ENCODE measurements around the gene ZNF264.

The ZNF264 gene

GRCh38 chr19:57191141-57192076 lies at the start of gene ZNF264:
TSS of gene ZNF264 (plus strand) at chr19:57191500. CDS start at chr19:57191914, 414 bp downstream.
- TF ChIP-seq GATA2 (IDR thresholded peaks at IDR 0.05; ENCODE audit: low read depth, low read length) (no peak), GATA3 (IDR thresholded peaks at IDR 0.05; ENCODE audit: low read depth, low read length) (no peak)

- TF ChIP-seq GATA3 (IDR thresholded peaks at IDR 0.05; ENCODE audit: low read depth, low read length), result no peak
- TF ChIP-seq GATA2 (IDR thresholded peaks at IDR 0.05; ENCODE audit: low read depth, low read length), result no peak
These were observed 49.6 kb upstream of the ZNF264 start for GRCh38 chr19:57141699-57142098.

GRCh38 chr19:57152921-57153320 lies 38.4 kb upstream of the ZNF264 start:
- no peak for TF ChIP-seq GATA3 (IDR thresholded peaks at IDR 0.05; ENCODE audit: low read depth, low read length)
- TF ChIP-seq GATA2 (IDR thresholded peaks at IDR 0.05; ENCODE audit: low read depth, low read length), result no peak

GRCh38 chr19:57161985-57162539 lies 29.2 kb upstream of the ZNF264 start:
- TF ChIP-seq GATA3 (IDR thresholded peaks at IDR 0.05; ENCODE audit: low read depth, low read length) (no peak), GATA2 (IDR thresholded peaks at IDR 0.05; ENCODE audit: low read depth, low read length) (no peak)

- no peak for TF ChIP-seq GATA3 (IDR thresholded peaks at IDR 0.05; ENCODE audit: low read depth, low read length)
- no peak for TF ChIP-seq GATA2 (IDR thresholded peaks at IDR 0.05; ENCODE audit: low read depth, low read length)
These were observed 25.5 kb upstream of the ZNF264 start for GRCh38 chr19:57165846-57166245.

GRCh38 chr19:57167385-57167784 lies 23.9 kb upstream of the ZNF264 start, which contains the start of gene DUXA:
TSS of gene DUXA (minus strand) at chr19:57167485. CDS start at chr19:57167443, 42 bp downstream.
- TF ChIP-seq GATA3 (IDR thresholded peaks at IDR 0.05; ENCODE audit: low read depth, low read length) (no peak), GATA2 (IDR thresholded peaks at IDR 0.05; ENCODE audit: low read depth, low read length) (no peak)

- TF ChIP-seq GATA2 (IDR thresholded peaks at IDR 0.05; ENCODE audit: low read depth, low read length) (no peak), GATA3 (IDR thresholded peaks at IDR 0.05; ENCODE audit: low read depth, low read length) (no peak)
These were observed 19.7 kb upstream of the ZNF264 start for GRCh38 chr19:57171551-57172081.

GRCh38 chr19:57190301-57190700 lies 999 bp upstream of the ZNF264 start:
- no peak for TF ChIP-seq GATA2 (IDR thresholded peaks at IDR 0.05; ENCODE audit: low read depth, low read length)
- no peak for TF ChIP-seq GATA3 (IDR thresholded peaks at IDR 0.05; ENCODE audit: low read depth, low read length)

- no peak for TF ChIP-seq GATA2 (IDR thresholded peaks at IDR 0.05; ENCODE audit: low read depth, low read length)
- TF ChIP-seq GATA3 (IDR thresholded peaks at IDR 0.05; ENCODE audit: low read depth, low read length), result no peak
These were observed 749 bp downstream of the ZNF264 start for GRCh38 chr19:57192077-57192420.

- TF ChIP-seq GATA3 (IDR thresholded peaks at IDR 0.05; ENCODE audit: low read depth, low read length), result no peak
- TF ChIP-seq GATA2 (IDR thresholded peaks at IDR 0.05; ENCODE audit: low read depth, low read length), result no peak
These were observed 1.7 kb downstream of the ZNF264 start for GRCh38 chr19:57192993-57193392.

GRCh38 chr19:57202160-57202559 lies 10.9 kb downstream of the ZNF264 start:
- TF ChIP-seq GATA3 (IDR thresholded peaks at IDR 0.05; ENCODE audit: low read depth, low read length) (no peak), GATA2 (IDR thresholded peaks at IDR 0.05; ENCODE audit: low read depth, low read length) (no peak)

- TF ChIP-seq GATA3 (IDR thresholded peaks at IDR 0.05; ENCODE audit: low read depth, low read length) (no peak), GATA2 (IDR thresholded peaks at IDR 0.05; ENCODE audit: low read depth, low read length) (no peak)
These were observed 19.1 kb downstream of the ZNF264 start for GRCh38 chr19:57210381-57210780.

- TF ChIP-seq GATA2 (IDR thresholded peaks at IDR 0.05; ENCODE audit: low read depth, low read length), result no peak
- no peak for TF ChIP-seq GATA3 (IDR thresholded peaks at IDR 0.05; ENCODE audit: low read depth, low read length)
These were observed 20.8 kb downstream of the ZNF264 start for GRCh38 chr19:57212109-57212508.

GRCh38 chr19:57227502-57227901 lies 36.2 kb downstream of the ZNF264 start:
- TF ChIP-seq GATA2 (IDR thresholded peaks at IDR 0.05; ENCODE audit: low read depth, low read length), result no peak
- no peak for TF ChIP-seq GATA3 (IDR thresholded peaks at IDR 0.05; ENCODE audit: low read depth, low read length)

GRCh38 chr19:57231686-57232085 lies 40.4 kb downstream of the ZNF264 start:
- TF ChIP-seq GATA2 (IDR thresholded peaks at IDR 0.05; ENCODE audit: low read depth, low read length), result no peak
